HL-60 (cell line): ENCODE results near the gene SLC4A5.

Source experiments
- DNase-seq, 2 experiments: peaks; one replicate each; pipeline ENCODE4 v3.0.0-alpha.2; 2010 to 2020; ENCODE audit warnings: low read depth in 1 of 2, low spot score in 1 of 2
- H3K27ac ChIP-seq: fragments of 250-450 bp; sonication (Bioruptor Pico); replicated peaks from 2 replicates; pipeline ENCODE4 v1.5.1; 2020; ENCODE audit warnings: mild to moderate bottlenecking, moderate library complexity
- H3K27me3 ChIP-seq: fragments of 250-450 bp; sonication (Bioruptor Pico); 2 replicates; pipeline ENCODE4 v1.5.1; 2021; ENCODE audit warnings: mild to moderate bottlenecking, moderate library complexity; ENCODE audit not compliant: insufficient read depth, poor library complexity, severe bottlenecking
- H3K4me3 ChIP-seq: replicated peaks from 2 replicates; pipeline ENCODE4 v1.5.1; 2011; ENCODE audit warnings: mild to moderate bottlenecking, control low read depth, low read length; ENCODE audit not compliant: insufficient read depth
- GABPA ChIP-seq: IDR thresholded peaks from 2 replicates; pipeline ENCODE4 v1.6.1; 2012; ENCODE audit warnings: low read depth
- POLR2AphosphoS5 ChIP-seq: IDR thresholded peaks from 2 replicates; pipeline ENCODE4 v1.6.1; 2012; ENCODE audit warnings: low read depth
- SPI1 ChIP-seq: IDR thresholded peaks from 2 replicates; pipeline ENCODE4 v1.6.1; 2012; ENCODE audit warnings: low read depth, mild to moderate bottlenecking, borderline replicate concordance
- TF ChIP-seq, protein P1 (sequence below): IDR thresholded peaks from one replicate; pipeline ENCODE4 v1.5.1; 2011; ENCODE audit warnings: low read length, control low read depth, inconsistent platforms; ENCODE audit not compliant: insufficient read depth
- TF ChIP-seq, protein P2 (sequence below): IDR thresholded peaks from 2 replicates; pipeline ENCODE4 v1.6.1; 2012; ENCODE audit warnings: low read depth; ENCODE audit not compliant: insufficient replicate concordance

The SLC4A5 gene

DNA sequence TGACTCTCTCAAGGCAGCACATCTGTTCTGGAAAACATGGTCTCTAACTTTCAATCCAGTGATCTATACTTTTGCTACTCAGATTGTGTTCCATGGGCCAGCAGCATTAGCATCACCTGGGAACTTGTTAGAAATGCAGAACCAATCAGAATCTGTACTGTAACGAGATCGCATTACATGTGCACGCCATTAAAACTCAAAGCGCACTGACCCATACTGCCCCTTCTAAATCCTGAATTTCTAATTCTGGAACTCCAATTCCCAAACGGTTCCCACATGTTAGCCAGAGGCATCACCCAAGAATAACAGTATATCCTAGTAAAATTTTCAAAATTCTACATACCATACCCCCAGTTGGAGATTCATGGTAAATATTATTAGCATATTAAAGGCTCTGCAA lies 47.4 kb upstream of the SLC4A5 start:
- TF ChIP-seq POLR2AphosphoS5: no peak
- DNase-seq: no peak
- Histone ChIP-seq H3K27ac (no peak overlapping the region), H3K4me3 (no peak overlapping the region; the same call in 1 of the 2 replicates), H3K27me3 (no peaks in the 10 kb centered on the region)

GRCh38 chr2:74387346-74387745 lies 44.1 kb upstream of the SLC4A5 start:
- Histone ChIP-seq H3K27ac (no peak overlapping the region), H3K27me3 (no peaks in the 10 kb centered on the region), H3K4me3 (no peak overlapping the region)
- TF ChIP-seq GABPA (no peak), SPI1 (no peak), POLR2AphosphoS5 (no peak)
- TF ChIP-seq, protein P1, sequence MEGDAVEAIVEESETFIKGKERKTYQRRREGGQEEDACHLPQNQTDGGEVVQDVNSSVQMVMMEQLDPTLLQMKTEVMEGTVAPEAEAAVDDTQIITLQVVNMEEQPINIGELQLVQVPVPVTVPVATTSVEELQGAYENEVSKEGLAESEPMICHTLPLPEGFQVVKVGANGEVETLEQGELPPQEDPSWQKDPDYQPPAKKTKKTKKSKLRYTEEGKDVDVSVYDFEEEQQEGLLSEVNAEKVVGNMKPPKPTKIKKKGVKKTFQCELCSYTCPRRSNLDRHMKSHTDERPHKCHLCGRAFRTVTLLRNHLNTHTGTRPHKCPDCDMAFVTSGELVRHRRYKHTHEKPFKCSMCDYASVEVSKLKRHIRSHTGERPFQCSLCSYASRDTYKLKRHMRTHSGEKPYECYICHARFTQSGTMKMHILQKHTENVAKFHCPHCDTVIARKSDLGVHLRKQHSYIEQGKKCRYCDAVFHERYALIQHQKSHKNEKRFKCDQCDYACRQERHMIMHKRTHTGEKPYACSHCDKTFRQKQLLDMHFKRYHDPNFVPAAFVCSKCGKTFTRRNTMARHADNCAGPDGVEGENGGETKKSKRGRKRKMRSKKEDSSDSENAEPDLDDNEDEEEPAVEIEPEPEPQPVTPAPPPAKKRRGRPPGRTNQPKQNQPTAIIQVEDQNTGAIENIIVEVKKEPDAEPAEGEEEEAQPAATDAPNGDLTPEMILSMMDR: no peak
- TF ChIP-seq, protein P2, sequence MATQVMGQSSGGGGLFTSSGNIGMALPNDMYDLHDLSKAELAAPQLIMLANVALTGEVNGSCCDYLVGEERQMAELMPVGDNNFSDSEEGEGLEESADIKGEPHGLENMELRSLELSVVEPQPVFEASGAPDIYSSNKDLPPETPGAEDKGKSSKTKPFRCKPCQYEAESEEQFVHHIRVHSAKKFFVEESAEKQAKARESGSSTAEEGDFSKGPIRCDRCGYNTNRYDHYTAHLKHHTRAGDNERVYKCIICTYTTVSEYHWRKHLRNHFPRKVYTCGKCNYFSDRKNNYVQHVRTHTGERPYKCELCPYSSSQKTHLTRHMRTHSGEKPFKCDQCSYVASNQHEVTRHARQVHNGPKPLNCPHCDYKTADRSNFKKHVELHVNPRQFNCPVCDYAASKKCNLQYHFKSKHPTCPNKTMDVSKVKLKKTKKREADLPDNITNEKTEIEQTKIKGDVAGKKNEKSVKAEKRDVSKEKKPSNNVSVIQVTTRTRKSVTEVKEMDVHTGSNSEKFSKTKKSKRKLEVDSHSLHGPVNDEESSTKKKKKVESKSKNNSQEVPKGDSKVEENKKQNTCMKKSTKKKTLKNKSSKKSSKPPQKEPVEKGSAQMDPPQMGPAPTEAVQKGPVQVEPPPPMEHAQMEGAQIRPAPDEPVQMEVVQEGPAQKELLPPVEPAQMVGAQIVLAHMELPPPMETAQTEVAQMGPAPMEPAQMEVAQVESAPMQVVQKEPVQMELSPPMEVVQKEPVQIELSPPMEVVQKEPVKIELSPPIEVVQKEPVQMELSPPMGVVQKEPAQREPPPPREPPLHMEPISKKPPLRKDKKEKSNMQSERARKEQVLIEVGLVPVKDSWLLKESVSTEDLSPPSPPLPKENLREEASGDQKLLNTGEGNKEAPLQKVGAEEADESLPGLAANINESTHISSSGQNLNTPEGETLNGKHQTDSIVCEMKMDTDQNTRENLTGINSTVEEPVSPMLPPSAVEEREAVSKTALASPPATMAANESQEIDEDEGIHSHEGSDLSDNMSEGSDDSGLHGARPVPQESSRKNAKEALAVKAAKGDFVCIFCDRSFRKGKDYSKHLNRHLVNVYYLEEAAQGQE: no peak
- DNase-seq: no peak

DNA sequence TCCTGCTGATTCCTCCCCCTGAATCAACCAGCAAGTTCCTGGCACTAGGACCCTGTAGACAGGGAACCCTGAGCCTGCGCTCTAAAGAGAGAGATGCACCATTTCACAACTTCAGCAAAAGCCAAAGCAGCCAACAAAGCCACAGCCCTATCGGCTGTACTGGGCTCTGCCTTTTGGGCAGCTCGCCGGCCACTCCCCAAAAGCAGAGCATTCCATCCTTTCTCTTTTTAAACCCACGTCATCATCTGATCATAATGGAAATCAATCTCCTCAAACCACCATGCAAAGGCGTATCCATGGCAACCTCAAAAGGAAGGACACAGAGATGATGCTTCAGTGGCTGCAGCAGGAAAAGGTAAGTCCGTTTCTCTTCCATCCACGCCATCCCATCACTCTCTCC lies 42.2 kb upstream of the SLC4A5 start:
- TF ChIP-seq, protein P1: no peak
- no peak for TF ChIP-seq SPI1
- TF ChIP-seq POLR2AphosphoS5: no peak
- DNase-seq: peak in 1 of 2 experiments; percentile 9
- H3K27ac ChIP-seq: no peak overlapping the region

GRCh38 chr2:74384051-74384450 lies 40.8 kb upstream of the SLC4A5 start:
- no peak for DNase-seq
- TF ChIP-seq GABPA (no peak), POLR2AphosphoS5 (no peak), SPI1 (no peak)
- TF ChIP-seq, protein P1: no peak
- TF ChIP-seq, protein P2: no peak
- H3K27ac ChIP-seq: no peak overlapping the region
- no peak overlapping the region for H3K4me3 ChIP-seq
- no peaks in the 10 kb centered on the region for H3K27me3 ChIP-seq

More for the DNA sequence above, 42.2 kb upstream of the SLC4A5 start:
- Histone ChIP-seq H3K27me3 (no peaks in the 10 kb centered on the region), H3K4me3 (no peak overlapping the region)
